HG03108 (cell line): ENCODE results near the gene OR9A4.
"Not testable (repeated sequence)": the region's sequence is repeated elsewhere in the genome, so short reads cannot be mapped to it uniquely, and the experiment has no call there.

Experiments used
- ATAC-seq: cut with Tn5 transposase; IDR thresholded peaks from one replicate; pipeline ENCODE4 v1.9.1; 2021; ENCODE audit warnings: moderate library complexity; ENCODE audit not compliant: unreplicated experiment

OR9A4 gene, protein sequence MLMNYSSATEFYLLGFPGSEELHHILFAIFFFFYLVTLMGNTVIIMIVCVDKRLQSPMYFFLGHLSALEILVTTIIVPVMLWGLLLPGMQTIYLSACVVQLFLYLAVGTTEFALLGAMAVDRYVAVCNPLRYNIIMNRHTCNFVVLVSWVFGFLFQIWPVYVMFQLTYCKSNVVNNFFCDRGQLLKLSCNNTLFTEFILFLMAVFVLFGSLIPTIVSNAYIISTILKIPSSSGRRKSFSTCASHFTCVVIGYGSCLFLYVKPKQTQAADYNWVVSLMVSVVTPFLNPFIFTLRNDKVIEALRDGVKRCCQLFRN

DNA sequence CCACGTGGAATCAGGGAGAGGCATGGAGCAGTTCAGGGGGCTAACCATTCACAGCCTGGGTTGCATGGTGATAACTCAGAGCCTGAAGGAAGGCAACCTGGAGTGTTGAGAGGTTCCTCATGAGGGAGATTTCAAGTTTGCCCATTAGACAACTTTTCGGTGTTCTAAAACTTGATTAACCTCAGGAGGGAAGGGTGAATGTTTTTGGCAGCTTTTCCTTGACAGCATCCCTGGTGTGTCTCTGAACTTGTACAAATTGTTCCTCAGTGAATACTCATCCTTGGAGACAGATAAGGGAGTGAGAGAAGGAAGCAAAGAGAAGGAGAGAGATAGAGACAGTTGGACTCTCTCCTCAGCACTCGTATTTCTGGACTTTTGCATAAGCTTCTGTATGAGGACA, at the start of gene OR9A4:
Gene OR9A4 (plus strand): TSS at position 301 of the 400 bp plus-strand sequence. CDS start 2,477 bp downstream, outside the sequence.
- no peak for ATAC-seq

DNA sequence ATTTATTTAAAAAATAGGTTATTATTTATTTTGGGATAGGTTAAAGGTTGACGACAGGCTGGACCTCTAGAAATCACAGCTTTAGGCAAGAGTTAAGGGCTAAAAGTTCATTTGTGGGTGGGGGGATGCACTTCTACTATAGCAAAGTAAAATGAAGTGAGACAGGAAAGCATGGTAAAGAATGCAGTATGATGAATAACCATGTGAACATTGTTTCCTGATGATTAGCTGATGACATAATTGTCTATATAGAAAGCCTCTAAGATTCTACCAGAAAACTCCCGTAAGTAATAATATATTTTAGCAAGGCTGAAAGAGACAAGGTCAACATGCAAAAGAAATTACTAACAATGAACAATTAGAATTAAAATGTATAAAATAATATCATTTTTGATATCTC, 49.2 kb upstream of the OR9A4 start:
- ATAC-seq, result no peak

DNA sequence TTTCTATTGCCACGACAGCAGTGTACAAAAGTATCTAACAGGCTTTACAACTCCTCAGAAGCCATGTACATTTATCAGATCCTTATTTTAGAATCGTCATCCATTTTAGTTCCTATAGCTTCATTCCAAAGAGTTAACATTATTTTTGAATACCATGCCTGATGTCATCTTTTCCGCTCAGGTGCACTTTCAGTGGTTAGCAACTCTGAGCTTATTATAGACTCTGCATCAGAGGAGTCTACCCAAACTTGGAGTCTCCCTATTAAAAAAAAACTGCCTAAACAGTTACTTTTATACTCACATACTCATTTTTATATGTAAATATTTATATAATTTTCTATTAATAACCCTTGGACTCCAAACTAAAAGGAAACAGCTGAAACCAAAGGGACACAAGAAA, 43.3 kb upstream of the OR9A4 start:
- ATAC-seq, result no peak

DNA sequence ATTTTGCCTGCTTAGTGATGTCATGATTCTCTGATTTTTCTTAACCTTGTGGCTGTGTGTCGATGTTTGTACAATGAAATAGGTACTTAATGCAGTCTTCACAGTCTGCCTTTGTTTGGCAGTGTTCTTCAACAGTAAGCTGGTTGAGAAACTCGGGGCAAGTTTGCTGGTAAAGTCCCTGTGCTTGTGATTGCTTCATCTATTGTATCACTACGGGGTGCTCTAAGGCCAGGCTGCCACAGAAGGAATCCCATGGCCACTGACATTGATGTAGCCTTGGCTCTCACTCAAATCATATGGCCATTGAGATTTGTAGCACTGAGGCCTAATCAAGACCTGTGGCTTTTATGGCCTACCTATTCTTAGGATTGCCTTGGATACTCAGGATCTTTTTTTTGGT, 41.4 kb upstream of the OR9A4 start:
- ATAC-seq, result no peak

DNA sequence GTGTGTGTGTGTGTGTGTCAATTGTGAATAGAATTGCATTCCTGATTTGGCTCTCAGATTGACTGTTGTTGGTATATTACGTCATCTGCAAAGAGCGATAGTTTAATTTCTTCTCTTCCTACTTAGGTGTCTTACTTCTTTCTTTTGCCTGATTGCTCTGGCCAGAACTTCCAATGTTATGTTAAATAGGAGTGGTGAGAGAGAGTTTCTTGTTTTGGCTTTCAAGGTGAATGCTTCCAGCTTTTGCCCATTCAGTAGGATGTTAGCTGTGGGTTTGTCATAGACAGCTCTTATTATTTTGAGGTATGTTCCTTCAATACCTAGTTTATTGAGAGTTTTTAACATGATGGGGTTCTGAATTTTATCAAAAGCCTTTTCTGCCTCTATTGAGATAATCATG, 40.7 kb upstream of the OR9A4 start:
- ATAC-seq, result no peak

DNA sequence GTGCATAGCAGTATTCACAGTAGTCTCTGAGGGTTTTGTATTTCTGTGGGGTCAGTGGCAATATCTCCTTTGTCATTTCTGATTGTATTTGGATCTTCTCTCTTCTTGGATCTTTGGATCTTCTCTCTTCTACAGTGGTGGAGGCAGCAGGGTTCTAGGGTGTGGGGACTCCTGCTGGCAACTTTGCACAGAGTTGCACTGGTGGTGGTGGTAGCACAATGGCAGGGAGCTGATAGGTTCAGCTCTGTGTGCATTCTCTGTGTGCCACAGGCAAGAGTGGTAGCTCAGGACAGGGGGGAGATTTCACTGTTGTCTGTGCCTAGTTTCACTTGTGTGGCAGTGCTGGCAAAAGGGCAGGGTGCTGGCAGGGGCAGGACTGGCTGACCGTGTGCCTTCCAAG, 39.8 kb upstream of the OR9A4 start:
- ATAC-seq, result no peak

DNA sequence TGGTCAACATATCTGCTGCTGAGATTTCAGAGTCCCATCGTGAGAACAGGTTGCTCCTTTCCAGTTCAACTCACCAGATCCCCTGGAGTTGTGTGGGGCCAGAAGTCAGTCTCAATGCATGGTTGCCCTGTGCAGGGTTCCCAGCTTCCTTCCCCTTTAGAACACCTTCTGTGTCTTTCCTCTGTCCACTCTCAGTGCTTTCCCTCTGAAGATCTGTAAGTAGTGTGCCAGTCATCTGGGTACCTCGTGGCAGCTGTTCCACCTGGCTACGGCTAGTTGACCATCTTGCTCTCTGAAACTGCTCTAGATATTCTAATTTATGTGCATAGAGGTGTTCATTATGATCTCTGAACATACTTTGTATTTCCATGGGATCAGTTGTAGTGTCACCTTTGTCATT, 38.8 kb upstream of the OR9A4 start:
- no peak for ATAC-seq

DNA sequence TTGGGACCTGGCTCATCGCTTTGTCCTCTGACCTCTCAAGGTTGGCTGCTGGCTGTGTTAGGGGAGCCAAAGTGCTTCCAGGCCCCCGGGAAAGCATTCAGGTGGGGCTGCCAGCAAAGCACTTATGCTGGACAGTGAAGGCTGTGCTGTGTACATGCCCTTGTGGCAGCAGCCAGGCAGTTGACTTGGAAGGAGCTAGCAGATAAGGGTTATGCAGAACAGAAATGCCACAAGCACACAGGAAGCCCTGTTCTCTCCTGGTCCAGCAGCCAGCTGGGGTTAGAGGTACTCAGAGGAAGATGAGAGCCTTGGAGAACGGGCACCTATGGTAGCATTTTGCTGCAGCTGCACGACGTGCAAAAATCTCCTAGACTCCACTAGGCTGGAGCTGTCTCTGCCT, 35.2 kb upstream of the OR9A4 start:
- ATAC-seq, result no peak

DNA sequence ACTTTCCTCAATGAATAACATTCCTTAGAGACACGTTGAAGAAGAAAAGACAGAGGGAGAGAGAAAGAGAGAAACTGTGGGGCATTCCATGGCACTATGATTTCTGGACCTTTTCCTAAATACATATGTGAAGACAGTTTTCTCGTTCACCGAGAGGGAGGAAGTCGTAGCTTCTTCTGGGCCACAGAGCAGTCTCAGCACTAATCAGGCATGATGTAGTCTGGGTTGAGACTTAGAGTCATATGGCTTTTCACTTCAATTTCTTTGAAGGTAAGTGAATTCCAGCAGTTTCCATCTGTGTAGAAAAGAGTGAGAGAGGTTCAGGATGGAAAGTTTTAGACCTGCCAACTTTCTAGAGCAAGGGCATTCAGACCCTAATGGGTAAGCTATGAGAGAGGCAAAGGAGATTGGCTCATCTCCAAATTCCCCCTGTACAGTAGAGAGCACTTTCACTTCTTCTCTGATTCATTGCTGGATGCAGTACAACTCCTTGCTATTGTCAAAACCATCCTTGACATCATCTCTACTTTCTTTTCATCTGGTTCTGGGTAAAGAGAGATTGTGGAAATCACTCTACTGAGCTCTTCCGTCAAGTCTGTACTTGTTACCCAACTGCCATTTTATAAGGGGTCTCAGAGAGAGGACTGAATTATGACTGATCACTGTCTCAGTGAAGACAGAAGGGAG, 31.5 kb upstream of the OR9A4 start:
- no peak for ATAC-seq

DNA sequence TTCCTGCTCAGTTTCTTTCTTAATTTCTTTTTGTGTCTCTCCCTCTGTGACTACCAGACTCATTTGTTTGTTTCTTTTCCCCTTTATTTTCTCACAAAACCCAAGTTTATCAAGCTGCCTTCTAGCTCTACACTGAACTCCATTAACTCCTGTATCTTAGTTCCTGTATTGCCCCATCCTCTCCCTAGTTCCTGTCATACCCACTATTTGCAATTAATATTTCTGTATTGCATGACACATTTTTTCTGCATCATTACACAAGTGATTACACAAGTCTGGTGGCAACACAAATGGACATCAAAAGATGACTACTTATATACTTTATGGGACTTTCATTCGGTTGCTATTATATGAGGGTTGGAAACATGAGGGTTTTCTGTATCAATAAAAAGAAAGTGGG, 26.9 kb upstream of the OR9A4 start:
- no peak for ATAC-seq

DNA sequence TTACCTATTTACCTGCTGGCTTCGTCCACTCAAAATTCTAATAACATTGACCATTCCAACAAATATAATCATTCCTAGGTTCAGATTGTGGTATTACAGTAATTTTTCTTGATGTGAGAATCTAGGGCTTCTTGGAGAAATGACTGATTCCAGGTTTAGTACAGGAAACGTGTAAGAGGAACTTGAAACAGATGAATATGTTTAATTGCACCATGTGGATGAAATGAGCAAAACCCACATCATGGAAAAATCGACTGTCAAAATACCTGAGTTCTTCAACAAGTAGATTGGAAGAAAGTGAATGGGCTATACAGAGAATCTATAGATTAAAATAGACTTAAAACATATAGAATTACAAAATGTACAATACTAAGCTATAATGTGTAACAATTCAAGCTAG, 24.9 kb upstream of the OR9A4 start:
- no peak for ATAC-seq

DNA sequence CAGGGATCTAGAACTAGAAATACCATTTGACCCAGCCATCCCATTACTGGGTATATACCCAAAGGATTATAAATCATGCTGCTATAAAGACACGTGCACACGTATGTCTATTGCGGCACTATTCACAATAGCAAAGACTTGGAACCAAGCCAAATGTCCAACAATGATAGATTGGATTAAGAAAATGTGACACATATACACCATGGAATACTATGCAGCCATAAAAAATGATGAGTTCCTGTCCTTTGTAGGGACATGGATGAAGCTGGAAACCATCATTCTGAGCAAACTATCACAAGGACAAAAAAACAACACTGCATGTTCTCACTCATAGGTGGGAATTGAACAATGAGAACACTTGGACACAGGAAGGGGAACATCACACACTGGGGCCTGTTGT, 16.8 kb upstream of the OR9A4 start:
- ATAC-seq, result not testable (repeated sequence)

DNA sequence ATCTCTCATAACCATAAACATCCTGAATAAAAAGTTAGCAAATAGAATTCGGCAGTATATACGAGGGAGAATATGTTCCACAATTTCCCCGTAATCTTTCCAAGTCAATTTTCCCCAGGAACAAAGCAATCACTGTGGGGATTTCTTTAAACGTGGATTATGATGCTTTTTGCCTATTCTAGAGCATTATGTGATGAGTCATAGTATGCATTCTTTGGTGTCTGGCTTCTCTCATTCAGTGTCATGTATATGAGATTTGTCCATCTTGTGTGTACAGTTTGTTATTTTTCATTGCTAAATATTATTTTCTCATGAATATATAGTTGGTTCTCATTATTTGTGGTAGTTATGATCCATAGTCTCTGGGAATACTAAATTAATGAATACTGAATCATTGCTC, 9.9 kb upstream of the OR9A4 start:
- no peak for ATAC-seq

DNA sequence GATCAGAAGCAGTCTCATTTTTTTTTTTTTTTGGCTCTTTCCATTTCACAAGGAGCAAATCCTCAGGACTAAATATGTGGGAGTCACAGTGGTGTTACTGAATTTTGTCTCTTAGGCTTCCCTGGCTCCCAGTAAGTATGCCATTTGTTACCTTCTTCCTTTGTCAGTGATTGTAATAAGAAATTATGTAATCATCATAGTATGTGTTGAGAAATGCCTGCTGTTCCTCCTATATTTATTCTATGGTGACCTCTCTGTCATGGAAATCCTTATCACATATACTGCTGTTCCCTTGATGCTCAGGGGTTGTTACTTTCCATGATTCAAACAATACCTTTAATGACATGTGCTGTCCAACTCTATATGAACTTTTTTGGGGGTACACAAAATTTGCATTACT, 4.8 kb upstream of the OR9A4 start:
- no peak for ATAC-seq

DNA sequence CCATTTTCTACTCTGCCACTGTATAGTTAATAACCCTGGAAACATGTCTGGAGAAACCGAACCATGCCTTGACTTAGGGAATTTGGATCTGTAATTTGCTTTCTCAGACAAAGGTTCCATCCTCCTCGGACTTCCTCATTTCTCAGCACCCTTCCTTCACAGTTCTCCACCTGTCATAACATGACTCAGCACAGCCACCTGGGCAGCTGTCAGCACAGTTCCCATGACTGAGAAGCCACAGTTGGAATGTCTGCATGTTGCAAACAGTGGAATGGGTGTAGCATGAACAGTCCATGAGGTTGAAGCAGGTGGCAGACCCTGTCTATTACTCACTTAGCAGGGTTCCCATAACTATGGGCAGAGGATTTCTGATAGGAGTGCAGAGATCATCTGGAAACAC, 634 bp upstream of the OR9A4 start:
- ATAC-seq, result no peak

DNA sequence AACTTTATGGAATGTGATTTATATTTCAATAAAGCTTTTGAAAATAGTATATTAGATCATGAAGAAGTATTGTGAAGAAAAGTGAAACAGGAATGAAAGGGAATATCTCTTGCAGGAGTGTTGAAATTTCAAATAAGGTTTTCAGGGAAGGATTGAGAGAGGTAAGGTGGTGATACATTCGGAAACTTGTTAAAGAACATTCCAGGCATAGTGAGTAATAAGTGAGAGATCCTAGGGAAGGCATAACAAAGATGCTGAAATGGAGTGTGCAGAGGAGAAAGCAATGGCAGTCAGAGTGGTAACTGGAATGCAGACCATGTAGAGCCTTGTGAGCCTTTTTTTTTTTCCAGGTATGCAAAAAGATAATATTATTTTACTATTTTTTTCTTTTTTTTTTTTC, 4.1 kb downstream of the OR9A4 start:
- no peak for ATAC-seq

DNA sequence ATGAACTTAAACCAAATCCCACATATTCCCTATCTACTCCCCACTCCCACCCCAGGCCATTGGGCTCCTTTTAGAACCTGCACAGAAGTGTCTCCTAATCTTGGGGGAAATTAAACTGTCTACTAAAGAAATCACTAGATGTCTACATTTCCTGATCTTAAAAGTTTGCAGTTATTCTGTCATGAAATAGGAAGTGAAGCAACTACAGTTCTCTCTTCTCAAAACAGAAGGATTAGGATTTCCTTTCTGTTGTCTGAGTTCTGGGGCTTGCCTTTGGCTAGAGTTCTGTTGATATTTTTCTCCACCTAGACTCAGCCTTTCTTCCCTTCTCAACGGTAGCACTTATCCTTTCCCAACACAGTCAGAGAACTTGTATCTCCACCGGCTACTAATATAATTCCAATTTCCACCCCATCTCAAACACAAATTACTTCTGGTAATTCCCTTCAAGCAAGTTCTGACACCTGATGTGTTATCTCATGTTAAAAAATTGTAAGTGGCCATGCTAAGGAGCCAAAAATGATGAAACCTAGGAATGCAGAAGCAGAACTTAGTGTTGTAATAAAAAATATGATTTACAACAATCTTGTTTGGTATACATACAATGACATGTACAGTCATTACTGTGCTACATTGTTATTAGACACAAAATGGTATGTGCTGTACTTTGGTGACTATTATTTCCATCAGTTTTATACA, 12.1 kb downstream of the OR9A4 start:
- ATAC-seq, result no peak

DNA sequence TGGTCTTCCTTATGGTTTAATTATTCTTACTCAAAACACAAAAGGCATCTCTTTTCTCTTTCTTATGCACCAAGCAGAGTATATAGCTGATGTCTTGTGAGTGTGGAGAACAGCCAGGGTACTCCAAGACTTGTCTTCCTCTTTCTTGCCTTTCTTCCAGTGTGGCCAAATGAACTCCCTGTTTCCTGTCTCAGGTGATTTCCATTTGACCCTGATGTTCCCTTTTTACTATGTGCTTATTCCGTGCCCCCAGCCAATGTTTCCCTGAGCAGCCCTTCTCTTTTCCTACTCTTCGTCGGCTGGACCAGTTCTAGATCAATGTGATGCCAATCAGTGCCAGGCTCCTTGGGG, 12.6 kb downstream of the OR9A4 start:
- no peak for ATAC-seq

DNA sequence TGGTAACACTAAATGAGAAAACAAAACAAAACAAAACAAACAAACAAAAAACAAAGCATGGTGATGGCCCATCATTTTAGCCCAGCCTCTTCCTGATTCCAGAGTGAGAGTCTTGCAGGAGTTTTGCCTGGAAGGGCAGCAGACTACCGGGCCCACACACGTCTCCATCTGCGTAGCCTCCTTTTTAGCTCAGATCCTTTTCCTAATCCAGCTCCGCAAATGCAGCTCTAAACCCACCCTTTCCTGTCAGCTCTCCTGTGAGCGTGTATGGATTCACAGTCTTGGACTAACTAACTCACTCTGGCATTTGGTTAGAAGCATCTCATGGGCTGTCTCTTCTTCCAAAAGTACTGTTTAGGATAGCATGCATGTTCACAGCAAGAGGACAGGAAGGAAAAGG, 14.0 kb downstream of the OR9A4 start:
- no peak for ATAC-seq

DNA sequence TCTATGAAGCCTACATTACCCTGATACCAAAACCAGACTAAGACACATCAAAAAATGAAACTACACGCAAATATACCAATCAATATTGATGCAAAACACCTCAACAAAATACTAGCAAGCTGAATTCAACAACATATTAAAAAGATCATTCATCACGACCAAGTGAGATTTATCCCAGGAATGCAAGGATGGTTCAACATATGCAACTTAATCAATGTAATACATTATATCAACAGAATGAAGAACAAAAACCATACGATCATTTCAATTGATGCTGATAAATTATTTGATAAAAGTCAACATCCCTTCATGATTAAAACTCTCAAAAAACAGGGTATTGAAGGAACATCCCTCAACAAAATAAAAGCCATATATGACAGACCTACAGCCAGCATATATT, 24.9 kb downstream of the OR9A4 start:
- ATAC-seq, result no peak

DNA sequence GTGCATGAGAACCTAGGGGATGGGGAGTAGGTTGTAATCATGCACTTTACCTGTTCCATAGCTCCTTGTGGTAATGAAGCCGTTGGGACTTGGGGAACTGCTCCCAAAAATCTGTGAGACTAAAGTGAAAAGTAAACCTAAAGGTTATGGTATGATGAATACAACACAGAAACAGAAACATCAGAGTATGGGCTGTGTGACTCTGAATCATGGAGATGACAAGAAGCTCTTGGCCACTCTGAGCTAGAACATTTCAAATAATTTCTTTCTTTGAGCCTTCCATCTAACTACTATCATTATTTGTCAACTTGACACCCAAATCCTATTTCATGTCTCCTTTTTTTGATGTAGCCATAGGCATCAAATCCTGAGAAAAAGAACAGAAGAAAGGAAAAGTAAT, 27.6 kb downstream of the OR9A4 start:
- no peak for ATAC-seq

DNA sequence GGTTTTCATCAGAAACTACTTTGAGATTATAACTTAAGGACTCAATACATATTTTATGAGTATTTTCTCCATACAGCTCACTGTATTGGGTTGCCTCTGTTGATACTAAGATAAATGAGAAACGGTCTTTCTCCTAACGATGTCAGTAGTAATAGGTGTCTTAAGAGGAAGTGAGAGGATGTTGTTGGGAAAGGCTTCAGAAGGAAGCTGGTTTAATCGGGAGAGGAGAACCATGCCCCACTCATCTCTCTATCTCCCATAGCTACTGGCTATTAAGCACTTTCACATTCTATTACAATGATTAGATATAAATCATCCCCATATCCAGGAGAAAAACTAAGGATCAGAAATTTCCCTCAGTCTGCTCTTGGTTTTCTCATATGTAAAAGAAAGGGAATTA, 28.6 kb downstream of the OR9A4 start:
- ATAC-seq, result no peak
